Measurements from ENCODE around the gene PRR22.

DNA sequence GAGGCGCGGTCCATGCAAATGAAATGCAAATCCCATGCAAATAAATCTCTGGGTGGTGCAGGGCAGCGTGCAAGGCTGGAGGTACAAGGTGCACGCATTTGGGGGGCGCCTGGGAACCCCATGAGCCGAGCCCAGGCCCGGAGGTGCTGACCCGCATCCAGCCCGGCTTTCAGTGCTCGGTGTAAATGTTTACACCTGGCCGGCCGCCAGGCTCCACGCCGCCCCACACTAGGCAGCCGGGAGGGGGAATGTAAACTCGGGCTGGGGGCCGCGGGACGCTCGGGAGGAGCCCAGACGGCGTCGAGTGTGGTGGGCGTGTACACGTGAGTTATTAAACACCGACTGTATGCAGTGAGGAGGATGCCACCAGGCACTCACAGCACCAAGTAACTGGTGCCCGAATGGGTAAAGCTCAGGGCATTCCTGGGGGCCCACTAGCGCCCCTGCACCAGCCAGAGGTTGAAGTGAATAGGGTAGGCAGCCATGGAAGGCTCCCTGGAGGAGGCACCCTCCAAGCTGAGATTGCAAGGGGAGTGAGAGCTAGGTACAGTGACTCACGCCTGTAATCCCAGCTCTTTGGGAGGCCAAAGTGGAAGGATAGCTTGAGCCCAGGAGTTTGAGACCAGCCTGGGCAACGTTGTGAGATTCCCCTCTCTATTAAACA, 37.8 kb upstream of the PRR22 start:
- no peak for TF ChIP-seq ZNF274 (IDR thresholded peaks at IDR 0.05; ENCODE audit: low read depth, low read length)
- TF ChIP-seq YY1 (IDR thresholded peaks at IDR 0.05; ENCODE audit: insufficient read depth, insufficient read length): no peak
